Central memory CD8-positive, alpha-beta T cell (primary cell): ENCODE results near the gene ARMH2.

Experiments used
- ATAC-seq: fragments of 150-1000 bp; cut with Tn5 transposase; replicated peaks from 2 replicates; pipeline ENCODE4 v1.10.0; 2022; ENCODE audit warnings: mild to moderate bottlenecking, moderate FRiP score, moderate number of reproducible peaks; ENCODE audit not compliant: poor library complexity, severe bottlenecking; ENCODE audit errors: extremely low read depth
- DNase-seq, 2 donors: peaks; one replicate each; pipeline ENCODE4 v3.0.0; 2021; ENCODE audit warnings: low spot score in 2 of 2
- H3K27ac Mint-ChIP-seq: one replicate; pipeline ENCODE4 v1.8.0; 2022; ENCODE audit warnings: low read depth, mild to moderate bottlenecking, moderate library complexity, mixed read lengths
- H3K27me3 Mint-ChIP-seq: one replicate; pipeline ENCODE4 v1.8.0; 2022; ENCODE audit warnings: mixed read lengths
- H3K36me3 Mint-ChIP-seq: one replicate; pipeline ENCODE4 v1.8.0; 2022; ENCODE audit warnings: mild to moderate bottlenecking, moderate library complexity, mixed read lengths; ENCODE audit not compliant: insufficient read depth
- H3K4me1 Mint-ChIP-seq: one replicate; pipeline ENCODE4 v1.8.0; 2022; ENCODE audit warnings: mixed read lengths
- H3K4me3 Mint-ChIP-seq: one replicate; pipeline ENCODE4 v1.8.0; 2022; ENCODE audit warnings: mild to moderate bottlenecking, moderate library complexity, mixed read lengths
- H3K9me3 Mint-ChIP-seq: one replicate; pipeline ENCODE4 v1.8.0; 2022; ENCODE audit warnings: mixed read lengths

Gene ARMH2

DNA sequence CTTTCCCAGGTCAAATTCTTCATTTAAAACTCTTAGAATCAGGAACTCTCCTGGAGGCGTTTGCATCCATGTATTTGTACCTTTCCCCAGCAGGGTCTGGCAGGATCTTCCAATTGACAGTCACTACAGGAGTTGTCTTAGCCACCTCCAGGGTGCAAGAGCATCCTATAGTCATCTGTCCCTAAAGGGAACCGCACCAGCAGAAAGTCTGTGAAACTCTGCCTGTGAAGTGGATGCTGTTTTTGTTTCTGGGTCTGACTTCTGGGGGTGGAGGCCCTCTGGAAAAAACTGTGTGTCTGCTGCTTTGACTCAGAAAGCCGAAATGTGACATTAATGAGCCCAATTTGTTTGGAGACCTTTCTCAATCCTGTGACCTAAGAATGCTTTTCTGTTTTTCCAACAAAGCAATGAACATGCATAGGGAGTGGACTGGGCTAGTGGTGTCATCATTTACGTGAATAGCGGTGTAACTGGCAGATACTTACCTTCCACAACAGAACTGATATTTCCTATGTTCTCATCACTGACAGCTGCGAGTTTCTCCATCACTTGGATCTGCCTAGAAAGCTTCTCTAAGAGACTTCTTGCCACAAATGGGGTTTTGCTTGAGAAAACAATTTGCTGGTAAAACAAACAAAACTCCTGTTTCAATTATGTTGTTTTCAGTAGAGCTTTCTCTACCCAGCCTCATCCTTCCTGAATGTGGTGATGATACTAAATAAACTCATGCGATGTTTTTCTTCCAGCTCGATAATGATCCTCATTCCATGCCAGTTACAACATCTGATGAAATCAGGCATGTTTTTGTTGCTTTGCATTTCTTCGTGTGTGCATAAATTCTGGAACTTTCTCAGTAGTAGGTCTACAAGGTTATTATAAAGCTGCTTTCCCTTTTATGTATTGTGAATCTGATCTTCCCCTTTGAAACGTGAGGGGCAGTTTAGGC is 33.3 kb upstream of the ARMH2 start:
- DNase-seq = no peak
- H3K4me1 Mint-ChIP-seq = peaks cover 37% of the 10 kb centered on the region
- H3K9me3 Mint-ChIP-seq = no peaks in the 10 kb centered on the region
- no peaks in the 10 kb centered on the region for H3K27me3 Mint-ChIP-seq
- H3K4me3 Mint-ChIP-seq = no peak overlapping the region
- ATAC-seq = no peak
- H3K27ac Mint-ChIP-seq = peak overlapping the region; percentile 39
- H3K36me3 Mint-ChIP-seq = peaks cover 92% of the 10 kb centered on the region

DNA sequence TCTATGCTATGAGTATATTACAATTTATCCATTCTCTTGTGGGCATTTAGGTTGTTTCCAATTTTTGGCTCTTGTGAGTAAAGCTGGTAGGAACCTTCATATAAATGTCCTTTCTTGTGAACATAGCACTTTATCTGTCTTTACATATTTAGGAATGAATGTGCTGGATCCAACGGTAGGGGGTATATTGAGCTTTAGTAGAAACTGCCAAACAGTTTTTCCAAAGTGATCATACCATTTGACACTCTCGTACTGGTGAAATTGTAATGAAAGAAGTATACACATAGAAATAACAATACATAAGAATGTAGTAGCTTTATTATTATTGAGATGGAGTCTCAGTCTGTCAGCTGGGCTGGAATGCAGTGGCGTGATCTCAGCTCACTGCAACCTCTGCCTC is 30.9 kb upstream of the ARMH2 start:
- peaks cover 31% of the 10 kb centered on the region for H3K4me1 Mint-ChIP-seq
- no peak for ATAC-seq
- DNase-seq = no peak
- H3K27me3 Mint-ChIP-seq = no peaks in the 10 kb centered on the region
- no peak overlapping the region for H3K4me3 Mint-ChIP-seq
- peaks cover 92% of the 10 kb centered on the region for H3K36me3 Mint-ChIP-seq
- H3K27ac Mint-ChIP-seq = peak overlapping the region; percentile 32
- H3K9me3 Mint-ChIP-seq = no peaks in the 10 kb centered on the region

DNA sequence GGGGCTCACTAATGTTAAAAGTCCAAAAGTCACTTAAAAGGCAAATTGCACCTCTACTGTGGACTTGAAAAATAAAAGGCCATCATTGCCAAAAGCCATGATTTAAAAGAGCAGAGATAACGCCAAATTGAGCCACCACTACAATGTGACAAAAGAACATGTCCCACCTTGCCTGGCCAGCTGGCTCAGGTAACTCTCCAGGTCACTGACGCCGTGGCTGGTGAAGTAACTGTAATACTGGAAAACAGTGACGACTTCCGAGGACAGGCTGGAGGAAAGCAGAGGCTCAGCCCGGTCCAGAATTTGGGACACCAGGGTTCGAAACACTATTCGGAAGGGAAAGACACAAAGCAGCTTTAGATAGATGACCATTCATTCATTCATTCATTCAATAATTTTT is 29.3 kb upstream of the ARMH2 start:
- H3K27ac Mint-ChIP-seq = peak overlapping the region; percentile 55
- no peaks in the 10 kb centered on the region for H3K9me3 Mint-ChIP-seq
- no peaks in the 10 kb centered on the region for H3K27me3 Mint-ChIP-seq
- no peak overlapping the region for H3K4me3 Mint-ChIP-seq
- no peak for DNase-seq
- no peak for ATAC-seq
- peaks cover 92% of the 10 kb centered on the region for H3K36me3 Mint-ChIP-seq
- peaks cover 23% of the 10 kb centered on the region for H3K4me1 Mint-ChIP-seq

DNA sequence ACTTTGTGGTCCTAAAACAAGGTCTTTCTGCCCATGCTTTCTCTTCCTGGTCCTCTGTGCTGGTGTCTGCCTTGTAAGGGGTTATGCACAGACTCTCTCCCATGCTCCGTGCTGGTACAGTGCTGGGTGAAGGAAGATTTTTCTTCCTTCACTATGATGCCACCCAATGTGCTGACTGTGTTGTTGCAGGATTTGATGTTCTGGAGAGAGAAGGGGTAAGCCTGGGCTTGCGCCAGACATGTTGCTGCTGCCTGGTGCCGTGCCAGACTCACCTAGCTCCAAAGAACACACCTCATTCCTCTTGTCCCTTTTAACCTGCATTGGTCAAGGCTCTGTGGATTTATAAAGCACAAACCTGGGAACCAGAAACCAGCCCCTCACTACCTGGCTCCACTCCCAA is 28.4 kb upstream of the ARMH2 start:
- Mint-ChIP-seq H3K4me3 (no peak overlapping the region), H3K27ac (peak overlapping the region; percentile 55), H3K9me3 (no peaks in the 10 kb centered on the region), H3K4me1 (peaks cover 23% of the 10 kb centered on the region), H3K36me3 (peaks cover 91% of the 10 kb centered on the region), H3K27me3 (no peaks in the 10 kb centered on the region)
- DNase-seq (no peak), ATAC-seq (no peak)

DNA sequence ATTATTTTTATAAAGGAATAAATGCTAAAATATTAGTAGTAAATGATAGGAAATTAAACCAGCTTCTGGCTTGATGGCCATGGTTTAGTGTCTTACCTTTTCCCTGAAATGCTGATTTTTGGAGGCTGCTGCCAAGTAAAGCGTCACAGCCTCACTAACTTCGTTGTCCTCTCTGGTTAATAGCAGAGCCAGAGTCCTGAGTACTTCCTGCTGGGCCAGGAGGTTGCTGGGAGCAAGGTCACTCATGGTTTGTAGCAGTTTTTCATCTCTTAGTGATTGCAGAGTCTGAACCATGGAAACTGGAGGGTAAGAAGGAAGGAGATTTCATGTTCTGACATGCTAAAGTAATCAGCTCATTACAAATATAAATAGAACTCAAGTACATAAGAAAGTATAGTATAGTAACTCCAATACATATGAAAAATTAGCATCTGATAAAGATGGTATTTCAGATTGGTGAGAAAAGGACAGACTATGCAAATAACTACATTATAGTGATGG is 26.5 kb upstream of the ARMH2 start:
- no peak overlapping the region for H3K4me3 Mint-ChIP-seq
- no peaks in the 10 kb centered on the region for H3K27me3 Mint-ChIP-seq
- H3K36me3 Mint-ChIP-seq = peaks cover 93% of the 10 kb centered on the region
- H3K4me1 Mint-ChIP-seq = peaks cover 21% of the 10 kb centered on the region
- H3K9me3 Mint-ChIP-seq = no peaks in the 10 kb centered on the region
- H3K27ac Mint-ChIP-seq = no peak overlapping the region
- ATAC-seq (no peak), DNase-seq (no peak)

DNA sequence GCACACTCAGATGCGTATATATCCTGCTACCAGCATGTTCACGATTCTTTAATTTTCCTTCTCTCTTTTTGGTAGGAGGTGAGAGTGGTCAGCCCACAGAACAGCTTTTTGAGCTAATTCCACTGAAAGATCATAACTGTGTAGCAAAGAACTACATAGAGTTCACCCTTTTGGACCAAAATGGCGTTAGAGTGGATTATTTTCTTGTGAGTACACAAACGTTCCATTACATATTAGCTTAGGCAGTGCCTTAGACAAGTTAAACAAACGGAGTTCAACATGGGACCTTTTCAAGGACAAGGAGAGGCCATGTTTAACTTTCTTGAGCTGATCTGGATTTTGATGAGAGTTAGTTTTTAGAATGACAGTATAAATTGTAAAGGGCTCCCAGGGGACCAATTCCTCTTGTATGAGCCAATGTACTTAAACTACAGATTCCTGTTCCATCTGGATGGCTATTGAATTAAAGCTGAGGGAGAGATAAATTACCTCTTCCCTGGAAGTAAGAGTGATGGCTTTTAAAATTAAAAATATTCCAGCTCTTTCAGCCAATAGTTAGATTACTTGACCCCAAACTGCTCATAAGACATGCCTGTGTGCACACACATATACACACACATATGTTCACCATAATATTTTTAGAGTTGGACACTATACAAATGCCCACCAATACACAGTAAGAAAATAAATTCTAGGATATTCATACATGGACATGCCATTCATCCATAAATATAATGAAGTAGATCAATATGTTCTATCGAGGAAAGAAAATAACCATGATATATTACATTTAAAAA is 25.6 kb upstream of the ARMH2 start:
- ATAC-seq (no peak), DNase-seq (no peak)
- no peak overlapping the region for H3K4me3 Mint-ChIP-seq
- H3K9me3 Mint-ChIP-seq = no peaks in the 10 kb centered on the region
- H3K36me3 Mint-ChIP-seq = peaks cover 89% of the 10 kb centered on the region
- peaks cover 22% of the 10 kb centered on the region for H3K4me1 Mint-ChIP-seq
- H3K27me3 Mint-ChIP-seq = no peaks in the 10 kb centered on the region
- H3K27ac Mint-ChIP-seq = peak overlapping the region; percentile 75

DNA sequence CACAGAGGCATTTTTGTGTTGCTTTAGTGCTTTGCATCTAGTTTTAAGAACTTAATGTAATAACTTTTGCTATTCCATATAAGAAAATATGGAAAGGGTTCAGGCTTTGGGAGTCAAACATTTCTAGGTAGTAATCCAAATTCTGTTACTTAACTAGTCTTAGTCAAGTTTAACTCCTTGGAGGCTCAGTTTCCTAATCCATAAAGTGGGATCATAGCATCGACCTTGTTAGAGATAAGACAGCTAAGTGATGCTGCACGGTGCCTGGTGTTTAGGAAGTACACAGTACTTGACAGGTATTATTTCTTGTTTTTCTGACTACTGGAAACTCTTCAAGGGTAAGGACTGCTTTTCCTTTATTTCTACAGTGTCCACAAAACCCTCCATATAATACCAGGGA is 24.5 kb upstream of the ARMH2 start:
- Mint-ChIP-seq H3K4me1 (peaks cover 27% of the 10 kb centered on the region), H3K4me3 (no peak overlapping the region), H3K36me3 (peaks cover 89% of the 10 kb centered on the region), H3K9me3 (no peaks in the 10 kb centered on the region), H3K27ac (no peak overlapping the region), H3K27me3 (no peaks in the 10 kb centered on the region)
- no peak for ATAC-seq
- no peak for DNase-seq

DNA sequence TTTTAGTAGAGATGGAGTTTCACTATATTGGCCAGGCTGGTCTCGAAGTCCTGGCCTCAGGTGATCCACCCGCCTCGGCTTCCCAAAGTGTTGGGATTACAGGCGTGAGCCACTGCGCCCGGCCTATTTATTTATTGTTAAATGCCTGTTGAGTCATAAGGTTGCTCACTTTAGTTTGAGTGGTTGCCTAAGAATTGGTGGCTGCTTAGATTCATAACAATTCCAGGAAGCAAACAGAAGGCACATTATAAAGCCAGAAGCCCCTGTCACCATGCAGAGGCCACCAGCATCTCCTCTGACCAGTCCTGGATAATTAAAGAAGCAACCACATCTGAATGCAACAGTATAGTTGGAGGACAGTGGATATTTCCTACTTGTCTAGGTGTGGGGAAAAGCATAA is 24.0 kb upstream of the ARMH2 start:
- H3K4me1 Mint-ChIP-seq = peaks cover 23% of the 10 kb centered on the region
- H3K9me3 Mint-ChIP-seq = no peaks in the 10 kb centered on the region
- DNase-seq = no peak
- H3K27ac Mint-ChIP-seq = no peak overlapping the region
- H3K4me3 Mint-ChIP-seq = no peak overlapping the region
- peaks cover 89% of the 10 kb centered on the region for H3K36me3 Mint-ChIP-seq
- no peaks in the 10 kb centered on the region for H3K27me3 Mint-ChIP-seq
- ATAC-seq = no peak

DNA sequence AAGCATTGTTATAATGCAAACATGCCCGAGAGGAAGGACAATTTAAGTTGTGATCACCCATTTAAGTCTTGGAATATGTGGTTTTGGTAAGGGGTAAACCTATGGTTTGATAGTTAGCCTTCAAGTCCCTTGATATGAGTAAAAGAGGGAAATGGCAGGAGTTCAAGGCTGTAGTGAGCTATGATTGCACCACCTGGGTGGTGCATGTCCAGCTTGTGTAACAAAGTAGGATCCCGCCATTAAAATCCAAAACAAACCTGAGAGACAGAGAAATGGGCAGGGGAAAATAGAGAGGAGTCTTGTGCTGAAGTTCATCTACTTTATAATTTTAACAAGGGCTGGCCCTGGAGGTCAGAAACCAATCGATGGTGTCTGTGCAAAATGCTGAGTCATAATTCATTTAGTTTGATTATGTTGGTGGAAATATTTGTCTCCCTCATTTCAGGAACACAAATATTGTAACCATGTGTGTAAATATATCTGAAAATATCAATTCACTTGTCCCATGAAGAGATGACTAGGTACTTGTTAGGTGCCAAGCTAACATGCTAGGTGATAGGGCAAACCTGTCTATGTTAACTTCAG is 23.2 kb upstream of the ARMH2 start:
- Mint-ChIP-seq H3K4me1 (peaks cover 15% of the 10 kb centered on the region), H3K9me3 (no peaks in the 10 kb centered on the region), H3K4me3 (no peak overlapping the region), H3K27ac (no peak overlapping the region), H3K36me3 (peaks cover 85% of the 10 kb centered on the region), H3K27me3 (no peaks in the 10 kb centered on the region)
- DNase-seq (no peak), ATAC-seq (no peak)

DNA sequence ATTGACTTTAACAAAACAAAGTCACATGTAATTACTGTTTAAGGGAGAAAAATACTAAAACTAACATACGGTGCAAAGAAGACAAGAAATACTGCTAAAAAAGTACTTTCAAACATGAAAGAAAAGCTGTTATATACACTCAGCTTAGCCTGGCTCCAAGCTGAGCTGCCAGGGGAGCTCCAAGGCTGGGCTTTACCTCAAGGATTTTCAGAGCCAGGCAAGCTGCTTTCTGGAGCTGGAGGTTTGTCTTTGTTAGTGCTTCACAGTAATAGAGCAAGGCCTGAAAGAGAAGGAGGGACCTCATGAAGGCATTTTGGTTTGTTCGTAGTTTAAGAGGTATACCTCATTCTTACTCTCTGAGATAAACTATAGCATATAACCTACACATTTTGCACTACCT is 19.6 kb upstream of the ARMH2 start:
- Mint-ChIP-seq H3K9me3 (no peaks in the 10 kb centered on the region), H3K27ac (no peak overlapping the region), H3K4me3 (no peak overlapping the region), H3K4me1 (peaks cover 11% of the 10 kb centered on the region), H3K27me3 (no peaks in the 10 kb centered on the region), H3K36me3 (peaks cover 52% of the 10 kb centered on the region)
- DNase-seq (no peak), ATAC-seq (no peak)

DNA sequence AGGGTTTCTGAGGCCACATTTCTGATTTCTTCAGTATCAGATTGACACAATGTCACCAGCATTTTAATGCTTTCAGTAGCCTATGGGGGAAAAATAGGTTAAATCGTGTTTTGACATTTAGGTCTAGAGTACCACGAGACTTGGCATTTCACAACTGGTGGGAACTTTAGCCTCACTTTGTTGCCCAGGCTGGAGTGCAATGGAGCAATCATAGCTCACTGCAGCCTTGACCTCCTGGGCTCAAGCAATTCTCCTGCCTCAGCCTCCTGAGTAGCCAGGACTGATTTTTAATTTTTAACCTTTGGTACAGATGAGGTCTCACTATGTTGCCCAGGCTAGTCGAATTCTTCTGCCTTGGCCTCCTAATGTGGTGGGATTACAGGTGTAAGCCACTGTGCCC is 11.0 kb upstream of the ARMH2 start:
- Mint-ChIP-seq H3K27me3 (no peaks in the 10 kb centered on the region), H3K4me3 (no peak overlapping the region), H3K9me3 (no peaks in the 10 kb centered on the region), H3K36me3 (peaks cover 61% of the 10 kb centered on the region), H3K27ac (peak overlapping the region; percentile 22), H3K4me1 (no peaks in the 10 kb centered on the region)
- ATAC-seq (no peak), DNase-seq (no peak)

DNA sequence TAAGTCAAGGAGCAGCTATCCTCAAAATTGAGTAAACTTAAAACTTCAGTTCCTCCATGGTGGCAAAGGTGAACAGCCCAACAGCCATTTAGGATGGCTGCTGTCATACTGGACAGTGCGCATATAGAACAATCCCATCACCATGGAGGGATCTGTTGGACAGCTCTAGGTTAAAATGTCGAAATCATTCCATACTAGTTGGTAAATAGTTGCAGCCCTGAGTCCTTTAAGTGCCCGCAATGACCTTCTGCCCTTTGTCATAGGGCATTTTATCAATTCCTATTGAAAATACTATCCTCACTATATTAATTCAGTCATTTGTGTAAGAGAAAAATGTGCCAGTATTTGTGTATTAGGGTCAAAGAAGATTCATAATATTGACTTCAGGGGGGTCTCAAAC is 8.9 kb upstream of the ARMH2 start:
- peaks cover 79% of the 10 kb centered on the region for H3K36me3 Mint-ChIP-seq
- no peak for ATAC-seq
- H3K27me3 Mint-ChIP-seq = no peaks in the 10 kb centered on the region
- peaks cover 5% of the 10 kb centered on the region for H3K4me1 Mint-ChIP-seq
- H3K27ac Mint-ChIP-seq = peak overlapping the region; percentile 57
- no peak for DNase-seq
- H3K9me3 Mint-ChIP-seq = no peaks in the 10 kb centered on the region
- H3K4me3 Mint-ChIP-seq = no peak overlapping the region
